Hematopoietic multipotent progenitor cell treated with erythropoietin and hydrocortisone succinate and interleukin-3 and kit ligand, for 17 days (in vitro differentiated cells): ENCODE results near the gene TCF12.

ENCODE experiments used
- DNase-seq: peaks from one replicate; pipeline ENCODE4 v3.0.0-alpha.2; 2015; ENCODE audit warnings: low spot score

TCF12 gene

DNA sequence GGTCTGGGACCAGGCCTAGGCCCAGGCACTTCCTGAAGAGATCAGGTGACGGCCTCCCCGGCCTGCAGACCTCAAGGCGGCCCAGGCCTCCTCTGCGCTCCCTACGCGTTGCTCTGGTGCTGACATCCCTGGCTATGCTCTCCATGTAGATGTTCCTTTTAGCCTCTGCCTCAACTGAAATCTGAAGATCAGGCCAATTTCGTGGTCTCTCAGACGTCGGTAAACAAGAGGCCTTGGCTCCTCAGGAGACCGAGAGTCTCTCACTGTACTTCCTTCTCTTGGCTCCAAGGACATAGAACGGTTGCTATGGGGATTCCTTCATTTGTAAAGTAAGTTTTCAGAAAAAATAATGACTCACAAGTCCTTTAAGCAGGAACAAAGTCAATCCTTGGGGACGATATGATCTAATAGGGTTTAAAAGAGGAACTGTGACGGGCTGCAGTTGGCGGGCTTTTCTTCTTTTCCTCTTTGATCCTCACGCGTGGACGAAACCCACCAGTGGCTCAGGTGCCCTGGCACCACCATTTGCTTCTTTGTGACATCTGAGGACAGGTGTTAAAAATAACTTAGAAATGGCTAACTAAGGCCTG, 402.3 kb downstream of the TCF12 start:
- DNase-seq = no peak

DNA sequence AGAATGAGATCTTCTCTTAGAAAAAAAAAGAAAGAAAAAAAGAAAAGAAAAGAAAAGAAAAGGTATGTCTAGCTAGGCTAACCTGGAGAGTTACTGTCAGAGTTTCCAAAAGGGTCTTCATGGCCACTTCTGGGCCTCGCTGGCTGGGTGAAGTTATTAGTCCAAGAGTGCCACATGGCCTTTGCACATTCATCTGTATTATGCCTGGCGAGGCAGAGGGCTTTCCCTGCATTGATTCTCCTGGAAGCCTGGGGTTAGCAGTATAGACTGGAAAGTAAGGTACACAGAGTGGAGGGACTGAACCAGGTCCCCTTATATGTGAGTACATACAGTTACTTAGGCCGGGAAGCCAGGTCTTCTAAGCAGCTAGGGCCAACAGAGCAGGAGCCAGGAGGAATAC, 403.0 kb downstream of the TCF12 start:
- no peak for DNase-seq

DNA sequence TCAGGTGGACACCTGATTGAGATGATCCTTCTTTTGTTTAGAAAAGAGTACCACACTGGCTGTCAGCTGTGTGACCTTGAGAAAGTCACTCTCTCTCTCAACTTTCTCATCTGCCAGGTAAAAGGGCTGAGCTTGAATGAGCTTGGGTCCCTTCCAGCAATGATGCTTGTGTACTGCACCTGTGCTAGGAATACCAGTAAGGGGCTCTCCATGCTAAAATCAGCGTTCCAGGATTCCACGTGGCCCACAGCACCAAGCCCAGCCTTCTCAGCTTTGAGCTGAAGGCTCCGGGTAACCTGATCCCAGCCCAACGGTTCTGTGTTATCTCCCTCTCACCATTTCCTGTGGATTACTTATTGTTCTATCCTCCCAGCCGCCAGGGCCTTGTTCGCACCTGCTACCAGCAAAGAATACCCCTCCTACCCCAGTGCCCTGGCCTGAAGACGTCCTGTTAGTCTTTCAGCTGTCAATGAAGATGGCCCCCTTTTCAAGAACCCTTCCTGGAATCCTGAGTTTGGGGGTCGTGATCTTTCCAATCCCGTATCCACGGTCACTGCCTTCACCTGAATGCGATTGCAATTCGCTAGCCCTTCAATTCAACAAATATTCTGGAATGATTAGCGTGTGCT, 403.6 kb downstream of the TCF12 start:
- DNase-seq = no peak

DNA sequence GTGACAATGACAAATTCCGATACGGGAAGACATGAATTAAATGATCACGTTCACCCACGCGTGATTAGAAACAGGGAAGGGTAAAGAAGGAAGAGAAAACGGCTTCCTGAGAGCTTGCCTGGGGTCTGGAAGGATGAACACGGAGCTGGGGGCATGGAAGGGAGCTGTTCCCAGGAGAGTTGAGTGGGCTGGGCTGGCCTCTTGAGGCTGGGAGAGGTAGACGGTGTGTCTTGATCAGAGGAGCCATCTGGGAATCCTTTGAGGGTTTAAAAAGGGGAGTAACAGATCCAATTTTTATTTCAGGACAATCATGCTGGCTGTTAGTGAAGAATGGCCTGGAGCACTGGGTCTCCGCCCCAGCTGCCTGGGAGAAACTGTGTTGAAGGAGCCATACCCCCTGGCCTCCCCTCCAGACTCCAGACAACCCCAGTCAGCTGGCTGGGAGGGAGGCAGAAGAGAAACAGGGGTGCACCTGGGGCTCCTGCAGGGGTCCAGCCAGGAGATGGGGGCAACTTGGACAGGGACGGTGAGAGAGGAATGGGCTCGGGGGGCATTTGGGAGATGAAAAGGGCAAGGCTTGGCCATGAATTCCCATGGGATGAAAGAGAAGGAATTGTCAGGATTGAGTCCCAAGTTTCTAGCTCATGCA, 404.3 kb downstream of the TCF12 start:
- DNase-seq = no peak

DNA sequence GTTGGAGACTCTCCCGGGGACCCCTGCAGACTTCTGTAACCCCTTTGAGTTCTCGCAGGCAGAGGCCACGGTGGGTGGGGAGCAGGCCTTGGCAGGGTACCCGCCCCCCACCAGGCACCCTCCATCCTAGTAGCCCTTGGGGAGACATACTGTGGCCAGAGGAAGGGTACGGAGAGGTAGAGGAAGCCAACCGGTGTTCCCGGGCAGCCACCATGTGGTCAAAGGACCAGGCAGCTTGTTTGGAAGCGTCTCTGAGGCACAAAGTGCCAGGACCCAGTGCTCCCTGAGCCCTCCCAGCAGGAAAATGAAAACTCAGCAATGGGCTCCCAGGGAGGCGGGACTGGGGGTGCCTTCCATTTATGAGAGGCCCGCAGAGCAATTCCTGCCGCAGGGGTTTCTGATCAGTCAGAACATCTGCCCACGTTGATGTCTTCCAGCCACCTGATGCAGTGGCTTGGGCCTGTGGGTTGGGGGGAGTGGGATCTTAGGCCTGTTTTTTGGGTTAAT, 404.9 kb downstream of the TCF12 start:
- DNase-seq = no peak

DNA sequence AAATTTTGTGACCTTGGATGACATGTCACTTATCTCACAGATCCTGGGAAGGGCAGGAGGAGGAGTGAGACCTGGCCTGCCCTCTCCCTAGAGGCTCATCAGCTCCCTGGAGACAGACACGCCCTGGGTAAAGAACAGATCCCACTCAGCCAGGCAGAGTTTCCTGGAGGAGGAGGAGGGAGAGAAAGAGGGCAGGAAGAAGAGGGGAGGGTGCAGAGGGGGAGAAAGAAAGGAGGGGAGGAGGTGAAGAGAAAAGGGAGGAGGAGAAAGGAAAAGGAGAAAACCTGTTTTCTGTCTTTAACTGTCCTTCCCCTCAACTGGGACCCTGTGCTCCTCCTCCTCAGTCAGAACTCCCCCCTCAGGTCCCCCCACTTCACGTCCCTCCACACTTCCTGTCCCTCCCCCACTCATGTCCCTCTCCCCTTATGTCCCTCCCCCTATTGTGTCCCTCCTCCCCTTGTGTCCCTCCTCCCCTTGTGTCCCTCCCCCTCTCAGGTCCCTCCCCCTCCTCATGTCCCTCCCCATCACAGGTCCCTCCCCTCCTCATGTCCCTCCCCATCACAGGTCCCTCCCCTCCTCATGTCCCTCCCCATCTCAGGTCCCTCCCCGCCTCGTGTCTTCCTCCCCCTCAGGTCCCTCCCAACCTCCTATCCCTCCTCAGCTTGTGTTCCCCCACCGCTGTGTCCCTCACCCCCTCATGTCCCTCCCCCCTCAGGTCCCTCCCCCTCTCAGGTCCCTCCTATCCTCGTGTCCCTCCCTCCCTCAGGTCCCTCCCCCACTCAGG, 405.6 kb downstream of the TCF12 start:
- DNase-seq = no peak

DNA sequence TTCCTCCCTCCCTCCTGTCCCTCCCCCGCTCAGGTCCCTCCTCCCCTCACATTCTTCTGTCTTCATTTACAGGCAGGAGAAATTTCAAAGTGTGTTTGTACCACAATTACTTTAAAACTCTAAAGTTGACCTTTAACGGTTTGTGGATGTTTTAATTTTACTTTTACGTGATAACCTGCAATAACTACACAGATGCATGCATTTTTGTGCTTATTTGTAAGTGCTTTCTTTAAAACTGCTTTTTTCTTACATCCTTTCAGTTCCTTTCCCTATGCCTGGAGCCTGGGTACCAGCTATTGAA, 406.1 kb downstream of the TCF12 start:
- DNase-seq = no peak

DNA sequence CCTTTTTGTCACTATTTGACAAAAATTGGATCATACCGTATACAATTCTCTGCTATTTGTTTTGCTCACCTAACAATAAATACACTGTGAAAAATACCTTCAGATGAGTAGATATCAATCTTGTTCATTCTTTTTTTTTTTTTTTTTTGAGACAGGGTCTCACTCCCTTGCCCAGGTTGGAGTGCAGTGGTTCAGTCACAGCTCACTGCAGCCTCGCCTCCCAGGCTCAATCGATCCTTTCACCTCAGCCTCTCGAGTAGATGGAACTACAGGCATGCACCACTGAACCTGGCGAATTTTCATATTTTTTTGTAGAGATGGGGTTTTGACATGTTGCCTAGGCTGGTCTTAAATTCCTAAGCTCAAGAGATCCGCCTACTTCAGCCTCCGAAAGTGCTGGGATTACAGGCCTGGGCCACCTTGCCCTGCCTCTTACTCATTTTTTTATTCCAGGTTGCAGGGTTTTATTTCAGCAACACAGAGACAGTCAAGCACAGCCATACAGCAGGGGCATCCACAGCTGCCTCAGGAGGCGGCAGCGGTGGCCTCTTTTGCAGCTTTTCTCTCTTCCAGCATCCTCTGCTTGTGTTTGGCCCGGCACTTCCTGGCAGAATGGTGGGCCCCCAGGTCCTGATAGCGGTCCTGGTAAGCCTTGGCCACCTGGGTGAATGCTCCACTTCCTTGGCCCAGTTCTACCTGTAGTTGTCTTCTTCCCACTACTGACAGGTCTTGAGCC, 406.7 kb downstream of the TCF12 start:
- no peak for DNase-seq

DNA sequence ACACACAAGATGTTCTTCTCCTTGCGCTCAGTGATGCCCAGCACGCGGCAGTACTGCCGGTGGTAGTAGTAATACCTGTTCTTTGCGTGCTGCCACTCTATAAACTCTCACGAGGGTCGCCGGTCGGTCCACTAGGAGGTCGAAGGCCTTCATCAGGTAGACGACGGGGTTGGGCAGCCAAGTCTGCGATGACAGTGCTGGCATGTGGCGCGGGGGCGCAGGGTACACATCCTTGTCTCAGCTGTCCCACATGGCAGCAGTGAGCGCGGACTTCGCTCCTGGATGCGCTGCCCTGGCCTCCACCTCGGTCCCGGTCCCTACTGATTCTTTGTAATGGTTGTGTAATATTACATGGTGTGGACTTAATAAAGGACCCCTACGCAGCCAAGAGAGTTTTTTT, 407.8 kb downstream of the TCF12 start:
- DNase-seq = no peak

DNA sequence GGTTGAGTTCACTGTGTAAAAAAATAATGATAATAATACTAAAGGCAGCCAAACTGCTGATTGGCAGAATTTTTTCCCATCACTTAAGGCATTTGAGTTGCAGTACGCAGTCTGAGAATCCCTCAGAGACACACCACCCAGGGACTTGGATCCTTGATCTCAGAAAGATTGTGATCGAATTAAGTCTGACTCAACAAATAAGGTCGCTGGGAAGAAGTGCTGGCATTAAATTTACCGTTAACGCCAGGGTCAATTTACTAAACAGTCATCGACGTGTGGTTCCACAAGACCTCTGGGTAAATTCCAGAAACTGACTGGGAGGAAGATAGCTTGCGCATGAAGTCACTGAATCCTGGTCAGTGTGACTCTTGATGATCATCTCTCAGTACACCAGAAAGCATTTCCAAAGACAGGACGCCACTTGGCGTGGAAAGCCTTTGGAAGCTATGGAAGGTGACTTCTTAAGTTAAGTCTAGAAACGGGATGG, 409.6 kb downstream of the TCF12 start:
- no peak for DNase-seq

DNA sequence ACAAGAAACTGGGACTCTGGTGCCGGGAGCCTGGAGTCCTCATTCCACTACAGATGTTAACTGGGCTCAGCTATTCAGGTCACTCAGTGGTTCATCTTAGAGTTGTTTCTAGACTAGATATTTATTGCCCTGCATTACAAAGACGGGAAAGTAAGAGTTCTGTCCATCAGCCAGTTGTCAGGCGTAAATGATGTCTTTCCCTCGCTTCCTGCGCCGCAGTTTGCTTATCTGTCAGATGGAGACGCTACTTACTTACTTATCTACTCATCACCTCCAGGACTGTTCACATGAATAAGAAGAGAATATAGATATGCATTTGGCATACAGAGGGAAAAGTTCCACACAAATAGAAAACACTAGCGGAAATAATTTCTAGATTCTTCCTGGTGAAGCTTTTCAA, 410.0 kb downstream of the TCF12 start:
- DNase-seq = no peak

DNA sequence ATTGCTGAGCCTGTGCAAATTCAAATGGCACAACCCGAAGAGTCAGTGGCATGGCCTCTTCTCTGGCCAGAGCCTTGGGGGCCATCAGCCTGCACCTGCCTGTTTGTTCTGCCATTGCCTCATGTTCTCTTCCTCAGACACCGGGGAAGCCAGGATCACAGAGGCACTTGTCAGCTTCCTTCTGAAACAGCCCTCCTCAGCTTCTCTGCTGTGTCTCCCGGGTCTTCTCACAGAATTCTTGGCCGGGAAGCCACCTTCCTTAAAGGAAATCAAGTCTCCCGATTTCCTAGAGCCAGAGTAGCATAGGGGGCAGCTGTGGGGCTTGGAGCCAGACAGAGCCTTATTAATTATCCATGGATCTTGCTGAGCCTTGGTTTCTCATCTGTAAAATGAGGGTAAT, 410.5 kb downstream of the TCF12 start:
- DNase-seq = no peak

DNA sequence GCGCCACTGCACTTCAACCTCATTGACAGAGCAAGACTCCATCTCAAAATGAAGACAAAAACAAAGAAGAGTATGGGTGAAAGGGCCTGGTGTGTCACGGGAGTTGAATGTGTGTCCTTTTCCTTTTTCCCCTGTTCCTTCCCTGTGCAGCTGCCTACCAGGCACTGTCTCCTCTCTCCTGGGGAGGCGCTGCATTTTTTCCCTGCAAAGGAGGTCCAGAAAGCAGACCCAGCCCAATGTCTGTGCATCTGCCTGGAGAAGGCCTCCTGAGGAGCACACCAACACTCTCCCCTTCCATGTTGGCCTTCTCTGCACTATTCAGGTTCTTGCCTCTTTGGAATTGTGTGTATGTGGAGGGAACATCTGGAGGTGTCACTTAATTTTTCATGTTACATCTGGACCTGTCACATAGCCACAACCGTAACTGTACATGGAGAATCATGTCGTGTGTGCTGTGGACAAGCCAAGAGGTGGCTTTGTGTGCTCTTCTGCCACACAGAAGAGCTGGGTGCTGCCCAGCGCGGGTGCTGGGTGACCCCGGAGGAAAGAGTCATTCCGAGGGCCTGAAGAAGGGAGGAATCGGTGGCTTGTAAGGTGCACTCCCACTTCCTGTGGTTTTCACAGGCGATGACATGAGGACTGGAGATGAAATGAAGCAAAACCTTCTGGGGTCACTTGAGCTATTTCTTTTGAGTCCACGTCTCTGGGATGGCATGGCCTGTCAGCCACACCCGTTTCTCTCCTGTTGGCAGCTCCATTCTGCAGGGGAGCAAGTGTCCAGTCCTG, 411.3 kb downstream of the TCF12 start:
- no peak for DNase-seq

DNA sequence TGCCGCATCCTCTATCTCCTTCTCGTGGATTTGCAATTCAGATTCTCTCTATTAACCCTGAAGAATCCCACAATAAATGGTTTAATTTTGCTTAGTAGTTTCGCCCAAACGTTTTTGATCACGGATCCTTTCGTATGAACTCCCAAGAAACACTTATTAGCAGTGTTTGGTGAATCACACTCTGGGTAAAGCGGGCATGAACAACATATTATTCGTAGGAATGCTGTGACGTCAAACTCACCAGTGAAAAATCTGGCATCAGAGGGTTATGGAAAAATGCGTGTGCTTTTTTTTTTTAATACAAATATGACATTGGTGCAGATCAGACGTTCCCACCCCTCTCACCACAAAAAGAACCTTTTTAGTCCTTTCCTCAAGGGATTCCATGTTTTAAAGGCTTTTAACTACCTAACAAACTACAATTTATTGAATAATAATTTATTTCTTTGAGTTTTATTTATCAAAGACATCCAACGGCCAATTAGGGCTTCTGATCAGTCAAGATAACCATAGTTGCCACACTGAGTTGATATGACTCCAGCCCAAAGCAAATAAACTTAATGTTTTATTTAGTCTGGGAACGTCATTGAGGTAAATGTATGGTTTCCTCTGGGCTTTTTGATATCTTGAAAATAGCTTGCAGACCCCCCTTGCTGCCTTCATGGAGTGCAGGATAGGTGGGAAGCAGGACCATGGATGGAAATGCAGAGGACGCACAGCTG, 412.3 kb downstream of the TCF12 start:
- no peak for DNase-seq

DNA sequence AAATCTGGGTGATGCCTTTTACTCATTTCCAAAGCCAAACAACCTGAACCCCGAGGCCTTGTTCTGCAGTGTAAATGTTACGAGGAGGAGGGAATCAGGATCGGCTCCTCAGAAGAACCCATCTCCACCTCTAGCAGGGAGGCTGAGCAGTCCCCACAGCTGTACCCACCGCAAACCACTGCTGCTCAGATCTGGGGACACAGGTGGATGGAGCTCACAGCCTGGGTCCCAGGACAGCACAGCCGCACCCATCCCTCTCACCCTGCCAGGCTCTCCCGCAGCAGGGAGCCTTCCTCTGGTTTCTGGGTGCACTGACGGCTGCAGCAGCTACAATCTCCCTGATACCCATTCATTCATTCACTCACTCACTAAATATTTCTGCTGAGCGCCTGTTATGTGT, 413.9 kb downstream of the TCF12 start:
- no peak for DNase-seq

DNA sequence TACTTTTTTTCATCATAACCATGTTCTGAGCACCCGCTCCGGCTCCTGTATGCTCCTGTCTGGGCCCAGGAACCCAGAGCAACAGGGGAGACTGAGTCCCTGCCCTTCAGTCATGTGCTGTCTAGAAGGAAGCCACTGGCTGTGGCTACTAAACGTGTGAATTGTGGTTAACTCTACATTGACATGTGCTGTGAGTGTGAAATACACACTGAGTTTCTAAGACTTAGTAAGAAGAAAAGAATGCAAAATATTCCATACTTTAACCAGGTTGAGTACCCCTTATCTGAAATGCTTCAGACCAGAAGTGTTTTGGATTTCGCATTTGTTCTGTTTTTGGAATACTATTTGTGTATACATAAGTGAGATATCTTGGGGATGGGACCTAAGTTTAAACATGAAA, 415.0 kb downstream of the TCF12 start:
- no peak for DNase-seq

DNA sequence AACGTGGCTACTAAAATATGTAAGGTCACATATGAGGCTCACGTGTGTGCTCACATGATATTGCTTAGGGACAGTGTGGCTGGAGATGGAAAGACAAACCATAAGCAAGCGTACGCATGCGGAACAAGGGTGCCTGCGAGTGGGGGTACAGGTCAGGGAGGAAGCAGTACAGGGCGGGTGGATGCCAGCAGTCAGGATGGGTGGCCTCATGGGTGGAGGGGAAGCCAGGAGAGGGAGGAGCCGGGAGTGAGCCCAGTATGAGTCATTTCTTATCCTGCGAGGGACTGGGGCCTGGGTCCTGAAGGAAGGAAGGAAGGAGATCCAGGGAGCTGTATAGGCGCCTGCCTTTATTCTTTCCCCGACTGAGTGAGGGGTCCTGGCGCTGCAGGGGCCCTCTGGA, 415.8 kb downstream of the TCF12 start:
- DNase-seq = no peak

DNA sequence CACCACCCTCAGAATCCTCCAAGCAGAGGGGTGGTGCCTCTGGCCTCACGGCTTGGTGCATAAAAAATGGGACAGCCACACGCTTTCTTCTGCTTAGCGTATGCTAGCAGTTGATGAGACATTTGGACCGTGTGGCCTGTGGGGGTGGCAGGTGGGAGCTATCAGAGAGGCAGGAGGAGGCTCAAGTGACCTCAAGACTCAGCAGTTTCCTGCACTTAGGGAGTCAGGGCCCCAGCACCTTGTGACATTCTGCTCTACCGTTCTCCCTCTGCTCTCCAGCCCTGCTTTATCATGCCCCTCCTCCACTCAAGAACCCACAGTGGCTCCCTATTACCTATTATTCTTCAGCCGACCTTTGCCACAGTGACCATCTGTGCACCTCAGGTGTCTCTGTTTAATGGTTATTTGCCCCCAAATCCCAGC, 416.9 kb downstream of the TCF12 start:
- no peak for DNase-seq

DNA sequence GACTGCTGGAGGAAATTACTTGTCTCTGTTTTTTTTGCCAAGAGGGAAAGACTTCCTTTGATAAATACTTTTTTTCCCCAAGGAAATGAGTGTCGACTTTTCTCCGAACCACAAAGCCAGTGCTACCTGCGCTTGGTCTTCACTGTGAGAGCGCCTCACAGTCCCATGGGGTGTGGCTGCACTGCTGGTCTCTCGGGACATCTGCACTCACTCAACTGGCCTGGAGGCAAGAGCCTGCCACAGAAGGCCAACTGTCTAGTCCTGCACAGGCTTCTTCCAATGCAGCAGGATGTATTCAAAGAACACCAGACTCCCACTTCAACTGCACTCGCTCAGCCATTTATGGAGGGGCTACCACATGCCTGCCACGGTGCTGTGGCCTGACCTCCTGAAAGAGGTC, 417.3 kb downstream of the TCF12 start:
- no peak for DNase-seq

DNA sequence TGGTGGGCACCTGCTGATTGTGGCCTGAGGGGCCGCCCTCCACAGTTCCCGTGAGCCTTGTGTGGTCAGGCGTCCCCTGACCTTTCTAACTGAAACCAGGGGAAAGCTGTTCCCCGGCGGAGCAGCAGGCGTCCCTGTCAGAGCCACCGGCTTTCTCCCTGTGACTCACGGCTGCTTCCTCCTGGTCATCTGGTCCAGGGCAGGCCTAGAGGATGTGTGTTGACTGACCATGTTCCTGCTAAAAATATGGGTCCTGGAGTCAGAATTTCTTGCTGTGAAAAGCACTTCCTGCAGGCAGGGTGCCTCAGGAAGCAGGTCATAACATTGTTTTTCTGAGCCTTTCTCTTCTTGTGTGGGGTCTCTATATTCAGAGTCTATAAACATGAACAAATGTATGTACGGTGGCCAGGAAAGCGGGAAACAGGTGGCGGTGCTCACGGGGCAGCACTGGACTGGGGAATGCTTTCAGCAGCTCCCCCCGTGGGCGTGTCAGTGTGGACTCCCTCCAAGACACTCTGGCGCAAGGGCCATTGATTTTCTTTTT, 419.5 kb downstream of the TCF12 start:
- no peak for DNase-seq
